NCI-H510A treated with DMSO at 0.1 percent for 48 hours (cell line): ENCODE results near the gene ADSS1.

Experiments
- DNase-seq: peaks from one replicate; lab custom pipeline; 2025; lab: John Stamatoyannopoulos, UW

ADSS1 gene

DNA sequence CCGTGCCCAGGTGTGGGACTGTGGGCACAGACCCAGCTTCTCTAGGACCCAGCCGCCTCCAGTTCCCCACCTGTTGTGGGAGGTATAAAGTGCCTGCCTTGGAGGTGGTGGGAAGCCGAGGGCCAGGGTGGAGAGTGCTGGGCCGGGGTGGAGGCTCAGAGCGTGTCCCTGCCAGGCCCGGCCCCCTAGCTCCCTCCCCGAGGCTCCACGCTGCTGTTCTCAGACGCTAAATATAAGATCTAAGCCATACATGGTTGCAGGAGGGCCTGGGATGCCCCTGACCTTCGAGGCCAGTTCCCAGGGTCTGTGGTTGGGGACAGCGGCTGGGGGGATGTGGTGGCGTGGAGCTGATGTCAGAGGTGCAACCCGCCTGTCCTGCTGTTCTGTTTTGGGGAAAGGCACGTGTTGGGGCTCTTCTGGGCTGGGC is 23.8 kb upstream of the ADSS1 start:
- no peak for DNase-seq

DNA sequence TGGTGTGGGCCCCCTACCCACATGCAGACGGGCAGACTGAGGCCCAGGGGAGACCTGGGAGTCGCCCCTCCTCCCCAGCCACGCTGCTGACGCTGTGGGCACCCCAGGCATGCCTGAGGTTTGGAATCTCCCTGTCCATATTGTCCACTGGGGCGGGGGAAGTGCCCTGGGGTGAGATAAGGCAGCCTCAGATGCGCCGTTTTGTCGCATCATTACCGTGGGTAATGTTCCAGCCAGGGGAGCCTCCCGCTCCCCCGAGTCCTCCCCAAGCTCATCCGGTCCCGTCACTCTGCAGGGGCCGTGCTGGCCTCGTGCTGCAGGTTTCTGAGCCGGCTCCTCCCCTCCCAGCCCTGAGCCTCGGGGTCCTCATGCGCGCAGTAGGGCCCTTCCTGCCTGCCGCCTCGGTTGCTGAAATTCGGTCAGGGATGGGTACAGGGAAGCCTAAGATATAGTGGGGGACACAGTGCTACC is 23.2 kb upstream of the ADSS1 start:
- DNase-seq = no peak

DNA sequence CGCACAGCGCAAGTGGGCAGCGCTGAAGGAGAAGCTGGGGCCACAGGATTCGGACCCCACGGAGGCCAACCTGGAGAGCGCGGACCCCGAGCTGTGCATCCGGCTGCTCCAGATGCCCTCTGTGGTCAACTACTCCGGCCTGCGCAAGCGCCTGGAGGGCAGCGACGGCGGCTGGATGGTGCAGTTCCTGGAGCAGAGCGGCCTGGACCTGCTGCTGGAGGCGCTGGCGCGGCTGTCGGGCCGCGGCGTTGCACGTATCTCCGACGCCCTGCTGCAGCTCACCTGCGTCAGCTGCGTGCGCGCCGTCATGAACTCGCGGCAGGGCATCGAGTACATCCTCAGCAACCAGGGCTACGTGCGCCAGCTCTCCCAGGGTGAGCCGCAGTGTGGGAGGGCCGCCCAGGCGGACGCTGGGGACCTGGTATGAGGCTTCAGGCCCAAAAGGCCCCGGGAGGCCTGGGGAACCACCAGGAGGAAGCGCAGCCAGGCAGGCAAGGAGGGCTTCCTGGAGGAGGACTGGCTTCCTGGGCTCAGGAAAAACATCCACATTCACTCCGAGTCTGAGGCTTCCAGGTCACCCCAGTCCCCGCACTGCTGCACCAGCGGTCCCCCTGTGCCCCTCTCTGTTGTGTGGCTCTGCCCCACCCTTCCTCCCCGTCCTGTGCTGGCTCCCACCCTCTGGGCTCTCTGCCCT is 22.5 kb upstream of the ADSS1 start:
- DNase-seq = no peak

GRCh38 chr14:104702106-104702505 is 21.9 kb upstream of the ADSS1 start:
- no peak for DNase-seq

- no peak for DNase-seq
These were observed 21.4 kb upstream of the ADSS1 start for GRCh38 chr14:104702673-104703072.

GRCh38 chr14:104703269-104703668 is 20.8 kb upstream of the ADSS1 start:
- DNase-seq = no peak

DNA sequence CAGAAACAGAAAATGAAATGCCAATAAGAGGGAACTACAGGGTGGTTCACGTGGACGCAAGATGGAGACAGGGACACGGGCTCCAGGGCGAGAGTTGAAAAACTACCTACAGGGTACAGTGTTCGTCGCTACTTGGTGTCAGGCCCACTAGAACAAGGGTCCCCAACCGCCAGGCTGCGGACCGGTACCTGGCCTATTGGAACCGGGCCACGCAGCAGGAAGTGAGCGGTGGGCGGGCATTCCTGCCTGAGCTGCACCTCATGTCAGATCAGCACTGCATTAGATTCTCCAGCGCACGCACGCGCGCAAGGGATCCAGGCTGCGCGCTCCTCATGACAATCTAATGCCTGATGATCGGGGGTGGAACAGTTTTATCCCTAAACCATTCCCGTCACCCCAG is 19.8 kb upstream of the ADSS1 start:
- no peak for DNase-seq

- DNase-seq = no peak
These were observed 18.5 kb upstream of the ADSS1 start for GRCh38 chr14:104705340-104706047.

DNA sequence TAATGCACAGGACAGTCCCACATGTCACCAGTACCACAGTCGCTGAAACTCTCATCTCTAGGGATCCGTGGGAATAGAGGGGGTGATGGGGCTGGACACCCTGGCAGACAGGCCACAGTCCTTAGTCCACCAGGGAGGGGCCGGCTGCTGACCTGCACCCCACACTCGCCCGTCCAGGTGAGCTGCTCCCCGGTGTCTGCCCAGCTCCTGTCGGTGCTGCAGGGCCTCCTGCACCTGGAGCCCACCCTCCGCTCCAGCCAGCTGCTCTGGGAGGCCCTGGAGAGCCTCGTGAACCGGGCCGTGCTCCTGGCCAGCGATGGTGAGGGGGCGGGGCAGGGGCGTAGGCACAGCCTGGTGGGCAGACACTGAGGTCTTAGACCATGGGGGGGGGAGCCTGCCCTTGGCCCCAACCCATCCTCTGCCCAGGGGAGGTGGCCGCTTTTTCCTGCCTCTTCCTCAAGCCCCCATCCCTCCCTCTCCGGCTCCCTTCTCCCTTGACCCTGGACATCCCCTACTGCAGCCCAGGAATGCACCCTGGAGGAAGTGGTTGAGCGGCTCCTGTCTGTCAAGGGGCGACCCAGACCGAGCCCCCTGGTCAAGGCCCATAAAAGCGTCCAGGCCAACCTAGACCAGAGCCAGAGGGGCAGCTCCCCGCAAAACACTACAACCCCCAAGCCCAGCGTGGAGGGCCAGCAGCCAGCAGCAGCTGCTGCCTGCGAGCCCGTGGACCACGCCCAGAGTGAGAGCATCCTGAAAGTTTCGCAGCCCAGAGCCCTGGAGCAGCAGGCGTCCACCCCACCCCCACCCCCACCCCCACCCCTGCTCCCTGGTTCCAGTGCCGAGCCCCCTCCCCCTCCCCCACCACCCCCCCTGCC is 17.1 kb upstream of the ADSS1 start:
- DNase-seq = no peak

DNA sequence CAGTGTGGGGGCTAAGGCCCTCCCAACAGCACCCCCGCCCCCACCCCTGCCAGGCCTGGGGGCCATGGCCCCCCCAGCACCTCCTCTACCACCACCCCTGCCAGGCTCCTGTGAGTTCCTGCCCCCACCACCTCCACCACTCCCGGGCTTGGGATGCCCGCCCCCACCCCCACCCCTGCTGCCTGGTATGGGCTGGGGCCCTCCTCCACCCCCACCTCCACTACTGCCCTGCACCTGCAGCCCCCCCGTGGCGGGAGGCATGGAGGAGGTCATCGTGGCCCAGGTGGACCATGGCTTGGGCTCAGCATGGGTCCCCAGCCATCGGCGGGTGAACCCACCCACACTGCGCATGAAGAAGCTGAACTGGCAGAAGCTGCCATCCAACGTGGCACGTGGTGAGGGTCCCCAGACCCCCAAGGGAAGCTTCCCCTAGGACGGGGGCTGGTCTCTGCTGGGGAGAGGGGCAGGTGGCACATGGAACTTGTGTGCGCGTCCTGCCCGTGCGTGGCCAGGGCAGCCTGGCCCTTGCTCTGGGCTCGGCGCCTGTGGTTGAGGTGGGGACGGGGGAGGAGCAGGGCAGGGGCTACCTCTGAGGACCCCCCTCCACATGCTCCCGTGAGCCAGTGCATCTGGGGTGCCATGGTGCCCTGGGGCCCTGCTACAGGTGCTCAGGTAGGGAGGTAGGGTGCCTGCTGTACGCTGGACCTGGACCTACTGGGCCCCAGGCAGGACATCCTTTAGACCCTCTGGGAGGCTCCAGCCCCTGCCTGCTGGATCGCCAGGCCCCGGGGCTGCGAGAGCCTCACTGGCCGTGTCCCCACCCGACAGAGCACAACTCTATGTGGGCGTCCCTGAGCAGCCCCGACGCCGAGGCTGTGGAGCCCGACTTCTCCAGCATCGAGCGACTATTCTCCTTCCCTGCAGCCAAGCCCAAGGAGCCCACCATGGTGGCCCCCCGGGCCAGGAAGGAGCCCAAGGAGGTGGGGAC is 16.1 kb upstream of the ADSS1 start:
- DNase-seq = no peak

DNA sequence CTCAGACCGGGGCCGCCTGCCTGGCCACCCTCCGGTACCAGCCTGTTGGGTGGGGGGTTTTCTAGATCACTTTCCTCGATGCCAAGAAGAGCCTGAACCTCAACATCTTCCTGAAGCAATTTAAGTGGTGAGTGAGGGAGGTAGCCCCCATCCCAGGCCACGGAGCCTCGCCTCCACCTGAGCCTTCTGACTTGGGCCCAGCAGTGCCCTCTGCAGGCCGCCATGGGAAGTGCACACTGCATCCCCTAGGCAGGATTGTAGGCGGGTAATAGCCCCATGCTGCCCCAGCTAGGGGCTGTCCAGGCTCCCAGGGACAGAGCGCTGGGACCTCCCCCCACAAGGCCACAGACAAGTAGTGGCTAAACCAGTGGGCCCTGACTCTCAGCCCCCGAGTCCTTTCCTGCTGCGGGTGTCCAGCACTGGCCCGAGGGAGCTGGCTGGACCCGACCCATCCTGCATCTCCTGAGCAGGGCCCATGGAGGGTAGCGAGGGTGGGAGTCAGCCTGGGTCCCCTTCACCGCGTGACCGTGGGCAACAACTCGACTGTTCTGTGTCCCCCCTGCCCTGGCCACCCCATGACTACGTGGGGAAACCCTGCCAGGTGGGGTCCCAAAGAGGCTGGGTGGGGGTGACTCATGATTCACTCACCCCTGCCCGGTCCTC is 15.3 kb upstream of the ADSS1 start:
- peak; percentile 61 for DNase-seq

DNA sequence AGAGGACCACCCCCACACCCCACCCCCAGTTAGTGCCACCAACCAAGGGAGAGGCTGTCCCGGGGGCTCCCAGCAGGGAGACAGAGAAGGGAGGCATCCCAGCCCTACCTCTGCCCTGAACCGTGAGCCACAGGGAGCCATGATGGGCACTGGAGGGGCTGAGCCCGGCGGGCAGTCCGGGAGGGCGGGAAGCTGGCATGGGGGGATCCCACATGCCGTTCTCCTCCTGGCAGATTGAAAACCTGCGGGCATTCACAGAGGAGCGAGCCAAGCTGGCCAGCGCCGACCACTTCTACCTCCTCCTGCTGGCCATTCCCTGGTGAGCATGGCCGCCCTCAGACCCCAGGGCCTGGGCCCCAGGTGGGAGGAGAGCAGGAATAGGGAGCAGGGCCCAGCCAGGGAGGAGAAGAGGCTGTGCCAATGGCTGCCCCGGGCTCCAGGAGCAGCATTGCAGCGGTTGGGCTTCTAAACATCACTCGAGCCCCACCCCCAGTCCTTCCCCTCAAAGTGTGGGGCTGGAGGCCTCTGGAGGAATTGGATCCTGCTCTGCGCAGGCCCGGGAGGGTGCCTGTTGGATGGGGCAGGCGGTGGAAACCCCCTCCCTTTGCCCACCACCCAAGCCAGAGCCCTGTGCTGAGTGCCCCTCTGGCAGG is 14.5 kb upstream of the ADSS1 start:
- no peak for DNase-seq

GRCh38 chr14:104710071-104710735 is 13.8 kb upstream of the ADSS1 start:
- DNase-seq = no peak

- DNase-seq = no peak
These were observed 10.9 kb upstream of the ADSS1 start for GRCh38 chr14:104712881-104713734.

- DNase-seq = no peak
These were observed 10.0 kb upstream of the ADSS1 start for GRCh38 chr14:104714066-104714465.

DNA sequence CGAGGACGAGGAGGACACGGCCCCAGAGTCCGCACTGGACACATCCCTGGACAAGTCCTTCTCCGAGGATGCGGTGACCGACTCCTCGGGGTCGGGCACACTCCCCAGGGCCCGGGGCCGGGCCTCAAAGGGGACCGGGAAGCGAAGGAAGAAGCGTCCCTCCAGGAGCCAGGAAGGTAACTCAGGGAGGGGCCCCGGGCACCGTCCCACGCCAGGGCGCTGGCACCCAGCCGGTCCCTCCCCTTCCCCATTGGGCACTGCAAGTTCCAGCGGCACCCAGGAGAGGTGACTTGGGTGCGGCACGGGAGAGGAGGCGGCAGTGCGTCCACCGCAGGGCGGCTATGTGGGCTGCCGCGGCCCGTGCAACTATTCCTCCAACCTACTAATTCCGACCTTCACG is 9.3 kb upstream of the ADSS1 start:
- no peak for DNase-seq

DNA sequence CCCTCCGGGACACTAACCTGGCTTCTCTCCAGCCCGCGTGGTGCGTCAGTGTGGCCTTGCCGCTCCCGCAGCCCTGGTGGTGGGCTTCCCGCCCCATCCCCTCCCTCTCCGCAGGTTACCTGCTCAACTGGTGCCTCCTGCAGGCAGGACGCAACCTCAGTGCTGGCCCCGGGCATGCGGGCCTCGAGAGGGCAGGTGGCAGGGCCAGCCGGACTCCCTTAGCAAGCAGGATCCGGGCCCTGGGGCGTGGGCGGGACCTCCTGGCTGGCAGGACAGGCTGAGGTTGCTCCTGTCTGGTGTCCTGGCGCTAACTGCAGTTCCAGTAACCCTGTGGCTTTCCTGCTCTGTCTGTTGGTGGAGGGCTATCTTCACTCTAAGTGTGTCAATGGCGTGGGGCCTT is 8.6 kb upstream of the ADSS1 start:
- no peak for DNase-seq

DNA sequence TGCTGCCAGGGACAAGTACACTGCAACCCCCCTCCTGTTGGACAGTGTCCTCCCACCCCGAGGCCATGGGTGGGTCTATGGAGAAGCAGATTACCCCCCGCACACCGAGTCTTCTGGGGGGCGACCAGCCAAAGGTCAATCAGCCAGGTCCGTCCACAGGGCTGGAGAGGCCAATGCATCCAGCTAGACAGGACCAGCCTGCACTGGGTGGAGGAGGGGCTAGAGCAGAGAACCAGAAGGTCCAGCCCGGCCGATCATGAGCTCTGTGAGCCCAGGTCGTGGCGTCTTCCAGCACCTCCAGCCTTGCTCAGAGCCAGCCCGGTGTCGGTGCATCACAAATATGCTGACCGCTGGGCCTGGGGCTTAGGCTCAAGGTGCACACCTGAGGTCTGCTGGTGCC is 8.2 kb upstream of the ADSS1 start:
- no peak for DNase-seq

DNA sequence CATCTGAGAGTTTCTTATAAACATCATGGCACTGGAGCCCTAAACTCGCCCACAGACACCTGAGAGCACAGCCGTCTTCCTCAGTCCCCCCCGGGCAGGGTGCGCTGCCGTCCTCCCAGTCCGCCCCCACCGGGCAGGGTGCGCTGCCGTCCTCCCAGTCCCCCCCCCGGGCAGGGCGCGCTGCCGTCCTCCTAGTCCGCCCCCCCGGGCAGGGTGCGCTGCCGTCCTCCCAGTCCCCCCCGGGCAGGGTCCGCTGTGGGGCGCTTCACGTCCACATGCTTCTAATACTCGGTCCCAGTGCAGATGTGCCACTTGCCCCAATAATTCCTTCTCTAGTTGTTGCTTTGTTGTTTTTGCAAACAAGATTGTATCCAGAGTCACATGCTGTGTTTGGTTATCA is 6.9 kb upstream of the ADSS1 start:
- DNase-seq = no peak
